Iris pigment epithelial cell (primary cell): ENCODE measurements around the gene USP48.
A peak's percentile ranks its signal among the peaks of the same experiment; 100 is the strongest.
"Not testable (repeated sequence)": the region's sequence is repeated elsewhere in the genome, so short reads cannot be mapped to it uniquely, and the experiment has no call there.

Source experiments
- DNase-seq: peaks from one replicate; pipeline ENCODE4 v3.0.0-alpha.2; 2011; ENCODE audit warnings: low read depth

Gene USP48

GRCh38 chr1:21633992-21634805 is 148.8 kb downstream of the USP48 start:
- no peak for DNase-seq

- no peak for DNase-seq
Measured at GRCh38 chr1:21633141-21633755, 149.7 kb downstream of the USP48 start.

GRCh38 chr1:21631944-21632887 is 150.7 kb downstream of the USP48 start:
- peak; percentile 35 for DNase-seq

- DNase-seq: not testable (repeated sequence)
Measured at GRCh38 chr1:21631590-21631943, 151.4 kb downstream of the USP48 start.

GRCh38 chr1:21630571-21631343 is 152.2 kb downstream of the USP48 start:
- no peak for DNase-seq

GRCh38 chr1:21629971-21630370 is 153.0 kb downstream of the USP48 start:
- DNase-seq: no peak

GRCh38 chr1:21628798-21629393 is 154.1 kb downstream of the USP48 start:
- DNase-seq: no peak
